ENCODE measurements around the gene LZTFL1.

The LZTFL1 gene

GRCh38 chr3:45873638-45874037, 31.7 kb upstream of the LZTFL1 start:
- no peak for TF ChIP-seq CTCF (IDR thresholded peaks at IDR 0.05; ENCODE audit: control extremely low read depth, extremely low read depth, low read depth, missing control alignments)
- no peak for DNase-seq (ENCODE audit: extremely low spot score)
- POLR2A ChIA-PET = interaction anchor here (1.2 kb wide), 1 partner anchor 13 kb away, joined by 4 read pairs; no protein-coding TSS in a partner anchor
- CTCF ChIA-PET = interaction anchor here (0.8 to 2.3 kb wide), 5 partner anchors 8 to 55 kb away, joined by 3 to 13 read pairs (median 5); no protein-coding TSS in a partner anchor

GRCh38 chr3:45873036-45873435, 31.1 kb upstream of the LZTFL1 start:
- ChIA-PET CTCF (interaction anchor here (0.8 to 2.3 kb wide), 8 partner anchors 8 to 111 kb away, joined by 3 to 13 read pairs (median 4); no protein-coding TSS in a partner anchor), POLR2A (interaction anchor here (1.2 kb wide), 1 partner anchor 12 kb away, joined by 4 read pairs; no protein-coding TSS in a partner anchor)
- DNase-seq (ENCODE audit: extremely low spot score) = no peak
- no peak for TF ChIP-seq CTCF (IDR thresholded peaks at IDR 0.05; ENCODE audit: control extremely low read depth, extremely low read depth, low read depth, missing control alignments)

- DNase-seq (ENCODE audit: extremely low spot score) = no peak
- CTCF ChIA-PET = interaction anchor here (0.9 to 2.3 kb wide), 11 partner anchors 9 to 280 kb away, joined by 3 to 13 read pairs (median 4); no protein-coding TSS in a partner anchor
- POLR2A ChIA-PET = interaction anchor here (0.6 to 1.2 kb wide), 2 partner anchors 11 to 18 kb away, joined by 3 to 4 read pairs; no protein-coding TSS in a partner anchor
- TF ChIP-seq CTCF (IDR thresholded peaks at IDR 0.05; ENCODE audit: control extremely low read depth, extremely low read depth, low read depth, missing control alignments) = no peak
These were observed 30.6 kb upstream of the LZTFL1 start for GRCh38 chr3:45872569-45872968.

GRCh38 chr3:45871780-45872179, 29.9 kb upstream of the LZTFL1 start:
- ChIA-PET CTCF (interaction anchor here (0.9 to 2.3 kb wide), 10 partner anchors 9 to 279 kb away, joined by 3 to 13 read pairs (median 4); no protein-coding TSS in a partner anchor), POLR2A (interaction anchor here (0.6 kb wide), 1 partner anchor 17 kb away, joined by 3 read pairs; no protein-coding TSS in a partner anchor)
- no peak for DNase-seq (ENCODE audit: extremely low spot score)
- no peak for TF ChIP-seq CTCF (IDR thresholded peaks at IDR 0.05; ENCODE audit: control extremely low read depth, extremely low read depth, low read depth, missing control alignments)

- no peak for TF ChIP-seq CTCF (IDR thresholded peaks at IDR 0.05; ENCODE audit: control extremely low read depth, extremely low read depth, low read depth, missing control alignments)
- no peak for DNase-seq (ENCODE audit: extremely low spot score)
- CTCF ChIA-PET = no interaction called here
- POLR2A ChIA-PET = interaction anchor here (0.5 kb wide), 1 partner anchor 9 kb away, joined by 7 read pairs; no protein-coding TSS in a partner anchor
These were observed 28.2 kb upstream of the LZTFL1 start for GRCh38 chr3:45870099-45870498.

- ChIA-PET POLR2A (interaction anchor here (0.5 kb wide), 1 partner anchor 8 kb away, joined by 7 read pairs; no protein-coding TSS in a partner anchor), CTCF (no interaction called here)
- TF ChIP-seq CTCF (IDR thresholded peaks at IDR 0.05; ENCODE audit: control extremely low read depth, extremely low read depth, low read depth, missing control alignments) = no peak
- DNase-seq (ENCODE audit: extremely low spot score) = no peak
These were observed 27.7 kb upstream of the LZTFL1 start for GRCh38 chr3:45869638-45870037.
